HG02870 (cell line): ENCODE results near the gene SLC16A14.
A peak's percentile ranks its signal among the peaks of the same experiment; 100 is the strongest.

Experiments used
- ATAC-seq: cut with Tn5 transposase; IDR thresholded peaks from one replicate; pipeline ENCODE4 v1.9.1; 2021; ENCODE audit warnings: mild to moderate bottlenecking, moderate library complexity; ENCODE audit not compliant: unreplicated experiment

Gene SLC16A14

GRCh38 chr2:230043025-230043424 is 25.7 kb downstream of the SLC16A14 start:
- no peak for ATAC-seq

- no peak for ATAC-seq
Observed at GRCh38 chr2:230042195-230042594, 26.5 kb downstream of the SLC16A14 start.

DNA sequence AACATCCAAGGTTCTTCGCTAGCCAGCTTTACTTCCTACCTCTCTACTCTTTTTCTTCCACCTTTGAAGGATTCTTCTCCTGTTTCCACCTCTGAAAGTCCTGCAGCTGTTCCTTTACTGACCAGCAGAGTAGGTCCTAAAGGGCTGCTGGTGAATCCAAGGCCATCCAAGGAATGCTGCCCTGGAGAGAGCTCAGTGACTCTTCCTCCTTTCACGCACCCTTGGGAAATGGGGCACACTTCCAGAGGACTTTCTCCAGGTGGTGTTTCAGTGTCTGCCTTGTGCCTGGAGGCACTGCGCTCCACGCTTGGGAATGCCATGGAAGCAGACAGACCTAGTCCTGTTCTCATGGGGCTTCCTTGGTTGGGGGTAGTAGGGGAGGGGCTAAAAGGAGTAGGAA is 45.4 kb downstream of the SLC16A14 start:
- ATAC-seq: no peak

DNA sequence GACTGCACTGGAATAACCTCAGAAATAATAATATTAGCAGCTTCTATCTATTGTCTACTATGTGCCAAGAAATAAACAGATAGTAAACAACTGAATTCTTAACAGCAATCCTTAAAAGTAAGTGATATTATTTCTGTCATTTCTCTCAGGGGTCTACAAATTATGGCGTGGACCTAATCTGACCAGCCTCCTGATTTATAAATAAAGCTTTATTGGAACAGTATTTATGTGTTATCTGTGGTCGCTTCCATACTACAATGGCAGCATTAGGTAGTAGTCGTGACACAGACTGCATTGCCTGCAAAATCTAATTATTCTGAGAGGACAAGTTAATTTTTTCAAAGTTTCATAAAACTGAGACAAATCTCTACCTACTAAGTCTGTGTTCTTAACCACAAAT is 49.0 kb downstream of the SLC16A14 start:
- no peak for ATAC-seq

GRCh38 chr2:230018153-230018552 is 50.6 kb downstream of the SLC16A14 start:
- no peak for ATAC-seq

DNA sequence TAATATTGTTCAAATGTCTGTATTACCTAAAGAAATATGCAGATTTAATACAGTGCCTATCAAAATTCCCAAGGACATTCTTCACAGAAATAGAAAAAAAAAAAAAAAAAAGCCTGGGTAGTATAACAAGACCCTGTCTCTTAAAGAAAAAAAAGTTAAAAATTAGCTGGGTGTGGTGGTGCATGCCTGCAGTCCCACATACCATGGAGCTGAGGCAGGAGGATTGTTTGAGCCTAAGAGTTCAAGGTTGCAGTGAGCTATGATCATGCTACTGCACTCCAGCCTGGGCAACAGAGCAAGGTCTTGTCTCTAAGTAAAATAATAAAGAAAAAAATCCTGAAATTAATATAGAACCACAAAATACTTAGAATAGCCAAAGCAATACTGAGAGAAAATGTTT is 51.9 kb downstream of the SLC16A14 start:
- no peak for ATAC-seq

DNA sequence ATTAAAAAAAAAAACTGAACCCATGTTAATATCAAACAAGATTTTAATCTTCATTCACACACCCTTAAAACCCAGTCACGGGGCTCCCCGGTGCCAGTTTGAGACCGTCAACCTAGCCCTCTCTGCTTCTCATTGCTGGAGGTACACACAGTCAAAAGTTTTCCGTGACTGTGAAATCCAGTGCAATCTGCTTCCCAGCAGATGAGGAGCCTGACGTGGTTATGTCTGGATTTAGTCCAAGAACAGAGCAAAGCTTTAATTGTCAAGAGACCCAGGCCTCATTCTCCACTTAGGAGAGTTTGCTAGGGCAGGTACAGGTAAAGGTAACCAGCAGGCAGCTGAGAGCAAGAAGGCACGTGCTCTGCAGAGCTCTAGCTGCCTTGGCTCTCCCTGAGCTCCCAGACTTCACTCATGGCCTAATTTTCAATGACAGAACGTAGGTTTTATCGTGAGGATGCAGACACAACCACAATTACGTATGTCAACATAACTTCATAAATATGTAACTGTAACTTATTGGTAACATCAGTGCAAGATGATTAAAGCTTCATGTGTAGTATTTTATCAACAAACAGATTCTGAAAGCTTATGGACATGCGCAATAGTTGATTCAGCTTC is 56.3 kb downstream of the SLC16A14 start:
- no peak for ATAC-seq

DNA sequence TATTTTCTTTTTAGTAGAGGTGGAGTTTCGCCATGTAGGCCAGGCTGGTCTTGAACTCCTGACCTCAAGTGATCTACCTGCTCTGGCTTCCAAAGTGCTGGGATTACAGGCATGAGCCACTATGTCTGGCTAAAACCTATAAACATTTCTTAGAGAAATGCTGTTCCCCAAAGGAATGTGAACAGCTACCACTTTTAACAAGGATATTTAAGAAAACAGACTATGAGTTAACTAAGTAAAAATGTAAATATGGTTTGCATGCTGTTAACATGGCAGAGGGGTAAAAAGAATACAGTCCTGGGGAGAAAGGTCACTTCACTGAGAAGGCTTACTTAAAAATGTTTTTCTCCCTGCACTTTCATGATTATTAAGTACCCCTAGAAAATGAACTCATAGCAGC is 57.1 kb downstream of the SLC16A14 start:
- no peak for ATAC-seq

- ATAC-seq: no peak
Observed at GRCh38 chr2:230010501-230010900, 58.2 kb downstream of the SLC16A14 start.

GRCh38 chr2:230008708-230009066 is 60.0 kb downstream of the SLC16A14 start:
- ATAC-seq: no peak

DNA sequence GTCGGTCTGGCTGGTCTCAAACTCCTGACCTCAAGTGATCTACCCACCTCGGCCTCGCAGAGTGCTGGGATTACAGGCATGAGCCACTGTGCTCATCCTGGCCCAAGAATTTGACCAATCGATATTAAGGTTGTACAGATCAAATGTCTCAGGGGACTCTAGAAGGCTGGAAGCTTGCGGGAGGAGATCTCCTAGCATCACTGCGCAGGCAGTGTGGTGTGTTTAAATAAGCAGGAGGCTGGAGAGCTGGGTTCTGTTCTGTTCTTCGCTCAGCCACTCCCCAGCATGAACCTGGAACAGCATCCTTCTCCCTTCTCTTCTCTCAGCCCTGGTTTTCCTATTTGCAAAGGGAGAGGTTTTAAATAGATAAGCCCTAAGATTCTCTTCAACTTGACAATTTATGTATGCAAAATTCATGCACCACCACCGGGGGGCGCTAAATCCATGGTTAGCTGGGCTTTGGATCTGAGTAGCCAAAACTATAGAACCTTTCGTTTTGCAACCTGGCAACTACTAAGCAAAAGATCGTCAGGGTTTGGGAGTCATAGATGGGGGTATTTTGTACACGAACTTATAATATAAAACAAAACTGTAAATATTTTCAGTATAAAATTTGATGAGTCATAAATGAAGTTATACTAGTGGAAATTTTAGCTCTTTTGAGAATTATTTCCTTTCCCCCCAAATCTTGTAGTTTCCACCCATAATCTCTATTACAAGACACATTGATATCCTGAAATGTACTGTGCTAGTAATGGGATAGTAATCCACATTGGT is 60.6 kb downstream of the SLC16A14 start:
- no peak for ATAC-seq

- ATAC-seq: peak; percentile 97
Observed at GRCh38 chr2:230000118-230000841, 68.4 kb downstream of the SLC16A14 start.

- no peak for ATAC-seq
Observed at GRCh38 chr2:229997565-229997964, 71.2 kb downstream of the SLC16A14 start.

GRCh38 chr2:229996320-229996719 is 72.4 kb downstream of the SLC16A14 start:
- no peak for ATAC-seq

- ATAC-seq: no peak
Observed at GRCh38 chr2:229993236-229993635, 75.5 kb downstream of the SLC16A14 start.
